ENCODE data around the gene ADCY4. TPM values are rescaled to one million over a fixed set of nuclear protein-coding genes. Genes with fewer than 3 reads are reported as not detected.

Gene ADCY4
- total RNA-seq, 1 donor from 2014 or later, result 115 TPM

GRCh38 chr14:24300326-24300980 lies 34.4 kb downstream of the ADCY4 start:
- no peak for DNase-seq (ENCODE audit: extremely low read depth, low read depth, low spot score)

DNA sequence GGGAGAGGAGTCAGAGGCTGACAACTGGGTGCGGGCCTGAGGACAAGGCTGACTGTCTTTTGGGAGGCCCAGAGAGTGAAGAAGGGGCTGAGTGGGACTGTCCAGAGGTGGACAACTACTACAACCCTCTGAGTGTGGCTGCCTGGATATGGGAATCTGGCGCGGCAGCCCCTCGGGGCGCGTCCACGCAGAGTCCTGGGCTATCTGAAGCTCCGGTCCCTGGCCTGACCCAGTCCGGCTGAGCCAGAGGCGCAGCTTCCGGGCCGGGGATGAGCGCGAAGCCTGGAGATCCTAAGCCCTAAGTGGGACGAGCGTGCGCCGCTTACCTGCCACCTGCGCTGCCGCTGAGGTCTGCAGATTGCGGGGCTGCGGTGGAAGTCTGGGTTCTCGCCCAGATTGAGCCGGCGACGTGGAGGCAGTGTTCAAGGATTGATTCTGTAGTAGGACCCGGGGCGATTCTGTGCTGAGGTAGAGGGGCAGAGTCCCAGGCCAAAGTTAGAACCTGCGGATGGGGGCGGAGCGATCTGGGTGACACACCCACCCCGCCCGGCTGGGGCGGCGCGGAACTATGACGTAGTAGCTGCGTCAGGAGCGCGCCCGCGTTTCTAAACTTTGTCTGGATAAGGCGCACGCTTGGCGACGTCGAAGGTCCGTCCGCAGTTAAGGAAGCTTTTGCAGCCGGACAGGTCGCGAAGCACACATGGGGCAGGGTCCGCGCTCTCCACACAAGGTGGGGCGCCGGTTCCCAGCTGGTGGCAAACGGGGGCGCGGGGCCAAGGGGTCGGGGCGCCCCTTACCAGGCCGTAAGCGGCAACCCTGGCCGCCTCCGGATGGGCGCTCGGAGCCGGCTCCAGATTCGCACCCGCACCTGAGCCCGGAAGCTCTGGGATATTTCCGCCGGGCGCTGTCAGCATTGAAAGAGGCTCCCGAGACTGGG lies 35.3 kb downstream of the ADCY4 start, which contains the start of the genes DHRS1 and NOP9:
DHRS1 (minus strand) TSS at position 526 of the 937 bp plus-strand sequence. CDS start 674 bp downstream, outside the sequence.
NOP9 (plus strand) TSS at position 596 of the 937 bp plus-strand sequence; CDS start at position 701, 105 bp downstream.
- no peak for DNase-seq (ENCODE audit: extremely low read depth, low read depth, low spot score)

DNA sequence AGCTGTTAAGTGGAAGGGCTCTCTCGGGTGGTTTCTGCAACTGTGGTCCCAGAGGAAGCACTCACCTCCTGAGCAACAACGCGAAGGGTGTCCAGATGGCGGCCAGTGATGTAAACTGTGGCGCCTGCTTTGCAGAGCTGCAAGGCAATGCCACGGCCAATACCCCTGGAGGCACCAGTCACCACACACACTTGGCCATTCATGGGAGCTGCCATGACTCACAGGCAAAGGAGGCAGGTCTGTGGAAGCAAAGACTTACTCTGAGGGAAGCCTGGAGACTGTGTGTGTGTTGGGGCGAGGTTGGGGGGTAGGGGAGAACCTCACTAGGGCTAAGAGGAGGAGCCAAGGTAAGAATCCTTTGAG lies 36.0 kb downstream of the ADCY4 start:
- DNase-seq (ENCODE audit: extremely low read depth, low read depth, low spot score), result no peak

DNA sequence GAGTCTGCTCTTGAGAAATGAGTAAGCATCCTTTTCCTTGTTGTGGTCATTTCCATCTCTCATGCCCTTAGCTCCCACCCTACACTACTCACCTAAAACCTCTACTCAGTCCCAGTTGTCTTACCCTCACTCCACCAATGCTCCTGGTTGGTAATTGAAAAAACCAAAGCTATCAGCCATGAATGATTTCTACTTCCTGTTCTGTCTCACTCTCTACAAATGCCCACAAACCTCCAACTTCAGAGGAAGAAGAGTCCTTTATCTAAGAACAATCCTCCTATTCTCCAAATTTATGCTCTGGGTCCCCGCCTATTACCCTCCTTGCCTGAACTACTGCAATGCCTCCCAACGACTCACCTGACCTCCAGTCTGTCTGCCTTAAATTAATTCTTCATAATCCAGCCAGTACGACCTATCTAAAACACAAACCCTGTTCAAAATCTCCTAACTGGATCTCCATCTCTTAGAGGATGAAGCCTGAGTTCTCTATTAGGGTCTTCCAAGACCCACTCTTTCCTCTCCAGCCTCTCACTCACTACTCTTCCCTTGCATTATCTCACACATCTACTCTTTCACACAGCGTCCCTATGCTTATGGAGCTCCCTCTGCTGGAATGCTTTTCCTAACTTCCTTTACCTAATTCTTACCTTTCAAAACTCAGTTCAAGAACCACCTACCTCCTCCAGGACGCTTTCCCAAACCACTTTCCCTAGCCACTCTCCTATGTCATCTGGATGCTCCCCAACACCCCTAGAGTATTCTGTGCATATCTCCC lies 37.5 kb downstream of the ADCY4 start:
- DNase-seq (ENCODE audit: extremely low read depth, low read depth, low spot score), result no peak

DNA sequence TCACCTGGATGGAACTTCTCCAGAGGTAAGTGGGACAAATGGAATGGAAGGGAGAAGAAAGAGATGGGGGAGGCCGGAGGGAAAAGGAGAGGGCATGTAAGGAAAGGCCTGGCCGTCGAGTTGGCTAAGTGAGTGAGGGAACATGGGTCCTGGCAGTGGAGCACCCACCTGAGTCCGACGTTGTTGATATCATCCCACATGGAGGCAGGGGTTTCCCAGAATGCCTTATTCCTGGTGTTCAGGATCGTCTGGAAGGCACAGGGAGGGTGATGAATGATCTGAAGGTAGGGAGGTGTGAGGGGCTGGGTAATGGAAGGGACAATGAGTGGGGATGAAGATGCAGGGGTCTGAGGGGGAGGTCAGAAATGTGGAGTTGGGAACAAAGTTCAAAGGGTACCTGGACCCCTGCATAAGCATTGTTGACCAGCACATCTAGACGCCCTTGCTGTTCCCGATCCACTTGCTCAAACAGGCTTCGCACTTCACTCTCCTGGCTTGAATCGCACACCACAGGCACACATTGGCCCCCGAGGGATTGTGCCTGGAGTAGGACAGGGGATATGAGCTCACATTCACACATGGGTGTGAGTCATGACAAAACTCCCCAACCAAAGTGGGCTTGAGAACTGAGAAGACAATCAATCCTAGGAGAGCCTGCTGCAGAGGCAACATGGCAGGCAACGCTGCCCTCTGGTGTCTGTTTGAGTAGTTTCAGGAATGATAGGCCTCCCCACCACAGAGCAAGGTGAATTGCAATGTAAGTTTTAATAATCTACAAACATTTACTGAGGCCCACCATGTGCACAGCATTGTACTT lies 38.3 kb downstream of the ADCY4 start:
- DNase-seq (ENCODE audit: extremely low read depth, low read depth, low spot score), result peak; percentile 87

- no peak for DNase-seq (ENCODE audit: extremely low read depth, low read depth, low spot score)
These were observed 41.3 kb downstream of the ADCY4 start for GRCh38 chr14:24293525-24293924.

- no peak for DNase-seq (ENCODE audit: extremely low read depth, low read depth, low spot score)
These were observed 42.6 kb downstream of the ADCY4 start for GRCh38 chr14:24292118-24292807.

- no peak for DNase-seq (ENCODE audit: extremely low read depth, low read depth, low spot score)
These were observed 43.3 kb downstream of the ADCY4 start for GRCh38 chr14:24291446-24292117.

GRCh38 chr14:24290746-24291145 lies 44.1 kb downstream of the ADCY4 start:
- DNase-seq (ENCODE audit: extremely low read depth, low read depth, low spot score), result no peak

GRCh38 chr14:24289649-24290280 lies 45.1 kb downstream of the ADCY4 start:
- no peak for DNase-seq (ENCODE audit: extremely low read depth, low read depth, low spot score)

DNA sequence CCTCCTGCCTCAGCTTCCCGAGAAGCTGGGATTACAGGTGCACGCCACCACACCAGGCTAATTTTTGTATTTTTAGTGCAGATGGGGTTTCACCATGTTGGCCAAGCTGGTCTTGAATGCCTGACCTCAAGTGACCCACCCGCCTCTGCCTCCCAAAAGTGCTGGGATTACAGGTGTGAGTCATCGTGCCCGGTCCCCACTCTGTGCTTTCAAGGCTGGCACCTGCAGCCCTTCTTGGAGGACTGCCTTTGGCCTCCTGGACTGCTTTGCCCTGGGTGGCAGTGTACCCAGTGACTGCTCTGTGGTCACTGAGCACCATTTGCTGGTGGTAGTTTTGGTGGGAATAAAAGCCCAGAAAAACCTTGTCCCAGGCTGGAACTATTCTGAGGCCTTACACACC lies 47.9 kb downstream of the ADCY4 start:
- DNase-seq (ENCODE audit: extremely low read depth, low read depth, low spot score), result no peak

- no peak for DNase-seq (ENCODE audit: extremely low read depth, low read depth, low spot score)
These were observed 49.5 kb downstream of the ADCY4 start for GRCh38 chr14:24285351-24285750.

DNA sequence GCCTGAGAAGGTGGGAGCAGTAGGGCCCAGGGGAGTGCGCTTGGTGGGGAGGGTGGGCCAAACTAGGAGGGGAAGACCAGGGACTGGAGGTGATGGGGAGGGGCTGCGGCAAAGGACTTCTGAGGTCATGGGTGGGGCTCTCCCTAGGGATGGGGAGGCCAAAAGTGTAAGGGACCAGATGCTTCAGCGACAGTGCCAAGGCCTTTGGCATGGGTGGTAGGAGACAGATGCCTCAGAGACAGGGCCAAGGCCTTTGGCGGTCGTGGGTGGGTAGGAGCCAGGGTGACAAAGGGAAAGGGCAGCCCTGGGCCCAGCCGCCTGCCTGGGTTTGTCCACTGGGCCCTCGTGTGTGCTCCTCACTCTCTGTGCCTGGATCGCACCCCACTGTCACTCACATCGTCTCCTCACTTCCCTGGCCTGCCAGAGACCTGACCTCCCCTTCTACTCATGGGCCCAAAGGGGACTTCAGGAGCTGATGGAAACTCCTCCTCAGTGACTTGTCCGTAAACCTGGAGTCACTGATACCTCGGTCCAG lies 50.3 kb downstream of the ADCY4 start:
- DNase-seq (ENCODE audit: extremely low read depth, low read depth, low spot score), result no peak

DNA sequence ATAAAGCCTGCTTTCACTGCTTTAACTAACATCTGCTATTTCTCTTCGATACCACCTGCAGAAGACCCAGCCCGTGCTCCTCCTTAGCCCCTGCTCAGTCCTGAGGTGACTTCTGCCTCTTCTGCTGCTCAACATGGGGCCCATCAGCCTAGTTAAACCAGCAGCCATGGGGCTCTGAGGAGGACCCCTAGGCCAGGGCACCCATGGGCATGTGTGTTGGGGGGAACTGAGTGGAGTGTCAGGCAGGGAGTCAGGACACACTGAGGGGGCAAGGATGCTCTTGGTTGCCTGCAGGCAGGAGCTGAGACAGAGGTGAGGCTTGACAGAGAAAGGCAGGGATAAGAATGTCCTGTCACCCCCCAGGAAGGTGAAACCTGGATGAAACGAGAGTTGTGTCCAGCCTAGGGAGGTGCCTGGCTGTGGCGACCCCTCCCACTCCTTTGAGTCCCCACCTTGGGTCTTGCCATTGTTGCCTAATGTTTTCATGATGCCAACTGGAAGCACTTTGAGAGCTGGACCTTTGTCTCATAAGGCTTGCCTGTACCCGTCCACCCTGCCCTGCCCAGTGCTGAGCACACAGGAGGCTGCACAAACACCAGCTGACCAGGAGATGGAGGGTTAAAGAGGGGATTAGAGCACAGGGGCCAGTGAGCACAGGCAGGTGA lies 50.9 kb downstream of the ADCY4 start:
- no peak for DNase-seq (ENCODE audit: extremely low read depth, low read depth, low spot score)

- no peak for DNase-seq (ENCODE audit: extremely low read depth, low read depth, low spot score)
These were observed 52.1 kb downstream of the ADCY4 start for GRCh38 chr14:24282736-24283135.

DNA sequence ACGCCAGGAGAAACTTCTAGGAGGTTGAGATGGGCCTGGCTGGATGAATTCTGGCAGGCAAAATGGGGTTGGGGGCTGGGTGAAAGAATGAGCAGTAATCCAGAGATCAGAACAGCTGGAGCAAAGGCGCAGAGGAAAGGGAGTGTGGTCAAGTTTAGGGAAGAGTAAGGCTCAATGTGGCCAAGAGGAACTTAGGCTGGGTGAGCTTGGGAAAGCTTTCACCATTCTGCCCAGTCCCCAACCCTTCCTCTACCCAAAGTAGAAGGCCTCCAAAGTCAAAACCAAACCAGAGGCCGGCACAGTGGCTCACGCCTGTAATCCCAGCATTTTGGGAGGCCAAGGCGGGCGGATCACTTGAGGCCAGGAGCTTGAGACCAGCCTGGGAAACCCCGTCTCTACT lies 53.2 kb downstream of the ADCY4 start:
- DNase-seq (ENCODE audit: extremely low read depth, low read depth, low spot score), result no peak

DNA sequence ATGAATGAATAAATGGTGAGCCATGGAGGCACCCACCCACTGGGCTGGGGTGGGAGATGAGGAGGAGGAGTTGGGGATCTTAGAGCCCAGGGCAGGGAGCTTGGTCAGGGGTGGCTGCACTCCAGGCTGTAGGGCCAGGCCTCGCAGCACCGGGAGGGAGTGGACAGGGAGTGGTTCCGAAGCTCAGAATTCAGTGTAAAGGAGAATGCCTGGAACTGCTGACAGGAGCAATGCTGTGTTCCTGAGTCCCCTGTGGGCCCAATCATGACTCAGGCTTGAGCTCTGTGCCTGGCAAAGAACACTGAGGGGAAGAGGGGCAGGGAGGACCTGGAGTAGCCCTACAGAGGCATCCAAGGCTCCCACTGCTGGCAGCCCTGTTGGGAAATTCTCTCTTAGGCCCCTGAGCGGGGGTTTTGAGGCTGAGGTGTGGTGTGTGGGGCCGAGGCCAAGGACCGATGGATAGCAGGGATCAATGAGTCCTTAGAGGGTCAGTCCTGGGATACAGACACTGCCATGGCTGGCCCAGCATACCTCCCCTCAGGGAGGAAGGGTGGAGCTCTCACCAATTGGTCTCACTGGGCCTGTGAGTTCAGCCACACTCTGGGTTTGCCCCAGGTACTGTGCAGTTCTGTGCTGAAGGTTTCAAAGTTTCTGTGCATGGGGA lies 53.9 kb downstream of the ADCY4 start:
- no peak for DNase-seq (ENCODE audit: extremely low read depth, low read depth, low spot score)
